T-helper 2 cell treated with Interferon-gamma antibody and Interleukin-4, amounts not matched to agents 5 μg/mL and 100 μg/mL, for 36 hours (primary cell): ENCODE measurements around the gene CRELD1.

Experiments
- DNase-seq: peaks from one replicate; pipeline ENCODE4 v3.0.0; 2021; ENCODE audit warnings: low spot score
- H3K27ac Mint-ChIP-seq: one replicate; pipeline ENCODE4 v1.8.0; 2021; ENCODE audit warnings: mild to moderate bottlenecking, mixed read lengths
- H3K27me3 Mint-ChIP-seq: one replicate; pipeline ENCODE4 v1.8.0; 2021; ENCODE audit warnings: low read depth, mixed read lengths
- H3K36me3 Mint-ChIP-seq: one replicate; pipeline ENCODE4 v1.8.0; 2021; ENCODE audit warnings: low read depth, mixed read lengths
- H3K4me1 Mint-ChIP-seq: one replicate; pipeline ENCODE4 v1.8.0; 2021; ENCODE audit warnings: low read depth, mixed read lengths
- H3K4me3 Mint-ChIP-seq: one replicate; pipeline ENCODE4 v1.8.0; 2022; ENCODE audit warnings: mild to moderate bottlenecking, moderate library complexity, mixed read lengths
- H3K9me3 Mint-ChIP-seq: one replicate; pipeline ENCODE4 v1.8.0; 2021; ENCODE audit warnings: mixed read lengths

CRELD1 gene

DNA sequence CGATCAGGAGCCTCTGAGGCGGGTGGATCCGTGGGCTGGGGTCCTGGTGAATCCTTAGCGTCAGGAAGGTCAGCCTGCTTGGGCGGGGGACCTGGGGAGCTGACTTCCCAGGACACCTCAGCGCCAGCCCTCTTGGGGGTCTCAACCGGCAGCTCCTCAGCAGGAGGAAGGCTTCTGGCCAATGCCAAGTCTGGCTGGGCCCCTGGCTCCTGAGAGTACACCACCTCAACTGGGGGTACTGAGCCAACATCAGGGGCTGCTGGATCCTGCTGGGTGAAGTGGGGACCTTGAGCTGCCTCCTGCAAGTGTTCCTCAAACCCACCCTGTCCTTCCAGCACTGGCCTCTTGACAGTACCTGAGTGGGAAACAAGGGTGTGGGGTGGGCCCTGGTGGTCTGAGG is 15.5 kb downstream of the CRELD1 start:
- Mint-ChIP-seq H3K27ac (no peak overlapping the region), H3K27me3 (no peaks in the 10 kb centered on the region), H3K4me3 (no peak overlapping the region), H3K36me3 (peaks cover 5% of the 10 kb centered on the region), H3K9me3 (no peaks in the 10 kb centered on the region), H3K4me1 (peaks cover 15% of the 10 kb centered on the region)
- no peak for DNase-seq

DNA sequence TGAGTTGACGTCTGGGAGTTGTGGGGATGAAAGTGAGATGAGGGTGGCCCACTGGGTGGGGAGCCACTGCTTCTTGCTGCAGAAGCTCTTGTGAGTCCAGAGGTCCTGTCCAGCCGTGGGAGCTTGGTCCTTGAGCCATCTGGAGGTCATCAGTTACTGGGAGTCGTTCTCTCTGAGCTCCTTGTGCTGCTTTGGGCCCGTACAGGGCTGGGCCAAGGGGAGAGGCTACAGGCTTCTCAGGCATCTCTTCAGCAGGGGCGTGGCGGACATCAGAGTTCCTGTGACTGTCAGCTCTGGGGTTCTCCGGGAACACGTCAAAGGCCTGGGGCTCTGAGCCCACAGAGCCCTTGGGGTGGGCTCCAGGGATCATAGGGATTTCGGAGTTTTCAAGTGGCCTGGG is 16.0 kb downstream of the CRELD1 start:
- Mint-ChIP-seq H3K27me3 (no peaks in the 10 kb centered on the region), H3K27ac (no peak overlapping the region), H3K4me3 (no peak overlapping the region), H3K4me1 (peaks cover 15% of the 10 kb centered on the region), H3K9me3 (no peaks in the 10 kb centered on the region), H3K36me3 (peaks cover 5% of the 10 kb centered on the region)
- DNase-seq = no peak

DNA sequence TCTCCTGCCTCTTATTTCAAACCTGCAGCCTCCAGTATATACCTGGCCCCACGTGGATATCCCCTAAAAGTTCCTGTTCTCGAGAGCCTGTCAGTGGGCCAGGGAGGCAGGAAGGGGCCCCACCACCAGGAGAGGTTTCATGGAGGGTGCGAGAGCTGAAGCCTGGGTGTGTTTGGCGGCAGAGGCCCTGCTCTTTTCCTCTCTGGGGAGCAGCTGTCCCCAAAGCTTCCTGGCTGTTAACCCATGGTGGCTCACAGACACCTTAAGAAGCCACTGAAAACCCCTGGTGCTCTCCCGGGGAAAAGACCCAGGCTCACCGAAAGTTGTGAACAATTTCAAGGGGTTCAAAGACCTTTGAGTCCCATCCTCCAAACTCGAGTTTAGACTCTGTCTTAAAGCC is 17.5 kb downstream of the CRELD1 start:
- DNase-seq = no peak
- H3K4me1 Mint-ChIP-seq = peaks cover 15% of the 10 kb centered on the region
- no peak overlapping the region for H3K27ac Mint-ChIP-seq
- peaks cover 2% of the 10 kb centered on the region for H3K36me3 Mint-ChIP-seq
- H3K4me3 Mint-ChIP-seq = peak overlapping the region; percentile 87
- no peaks in the 10 kb centered on the region for H3K27me3 Mint-ChIP-seq
- no peaks in the 10 kb centered on the region for H3K9me3 Mint-ChIP-seq

DNA sequence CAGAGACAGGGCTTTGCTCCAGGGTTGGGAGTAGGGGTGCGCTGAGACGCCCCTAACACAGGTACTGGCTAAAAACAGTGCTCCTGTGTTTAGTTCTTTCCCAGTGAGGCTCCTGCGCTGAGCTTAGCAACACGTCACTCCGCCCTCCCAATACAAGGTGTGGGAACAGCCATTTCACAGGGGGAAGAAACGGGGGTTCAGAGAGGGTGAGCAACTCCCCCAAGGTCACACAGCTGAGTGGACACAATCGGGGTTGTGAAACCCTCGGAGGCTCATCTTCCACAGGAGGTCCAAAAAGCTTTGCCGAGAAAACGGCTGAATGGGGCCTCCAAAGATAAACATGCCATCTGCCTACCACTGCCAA is 17.9 kb downstream of the CRELD1 start:
- Mint-ChIP-seq H3K9me3 (no peaks in the 10 kb centered on the region), H3K27ac (peak overlapping the region; percentile 50), H3K4me3 (peak overlapping the region; percentile 87), H3K27me3 (no peaks in the 10 kb centered on the region), H3K4me1 (peaks cover 14% of the 10 kb centered on the region), H3K36me3 (no peaks in the 10 kb centered on the region)
- no peak for DNase-seq

DNA sequence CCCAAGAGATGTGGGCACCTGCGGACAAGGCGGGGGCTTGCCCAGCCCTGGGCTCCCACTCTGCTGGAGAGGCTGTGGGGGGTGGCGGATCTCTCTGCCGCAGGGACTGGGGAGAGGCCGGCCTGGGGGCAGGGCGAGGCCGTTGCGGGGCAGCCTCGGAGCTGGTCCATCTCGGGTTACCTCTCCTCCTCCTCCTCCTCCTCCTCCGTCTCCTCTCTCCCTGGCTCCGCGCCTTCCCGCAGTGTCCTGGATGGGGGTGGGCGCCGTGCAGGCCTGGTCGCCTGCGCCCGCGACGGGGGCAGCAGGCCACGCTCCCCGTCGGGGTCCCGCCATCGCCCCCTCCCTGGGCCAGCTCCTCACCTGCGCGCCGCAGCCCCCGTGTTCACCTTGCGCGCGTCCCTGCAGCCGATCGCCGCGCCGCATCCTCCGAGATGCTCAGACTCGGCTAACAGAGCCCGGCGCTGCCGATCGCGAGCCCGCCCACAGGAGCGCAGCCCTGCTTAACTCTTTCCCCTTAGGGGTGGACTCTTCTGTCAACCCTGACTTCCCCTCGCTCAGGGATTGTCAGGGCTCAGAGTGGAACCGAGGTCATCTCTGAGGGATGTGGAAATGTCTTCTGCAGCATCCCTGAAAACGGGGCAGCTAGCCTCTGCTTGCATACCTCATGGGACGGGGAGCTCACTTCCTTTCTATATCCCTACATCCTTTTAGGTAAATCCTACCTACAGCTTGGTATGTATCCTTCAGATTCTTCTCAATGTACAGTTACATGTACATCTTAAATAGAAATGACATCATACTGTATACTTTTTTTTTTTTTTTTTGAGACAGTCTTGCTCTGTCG is 18.6 kb downstream of the CRELD1 start, which contains the start of gene PRRT3:
Gene PRRT3, minus strand, starts transcription at position 447 of the 844 bp plus-strand sequence. CDS start 2,293 bp downstream, outside the sequence.
- Mint-ChIP-seq H3K36me3 (no peaks in the 10 kb centered on the region), H3K9me3 (no peaks in the 10 kb centered on the region), H3K27ac (peak within 1 kb of the TSS; percentile 50), H3K4me1 (peaks cover 14% of the 10 kb centered on the region), H3K27me3 (no peaks in the 10 kb centered on the region), H3K4me3 (peak within 1 kb of the TSS; percentile 87)
- DNase-seq = peak; percentile 52

DNA sequence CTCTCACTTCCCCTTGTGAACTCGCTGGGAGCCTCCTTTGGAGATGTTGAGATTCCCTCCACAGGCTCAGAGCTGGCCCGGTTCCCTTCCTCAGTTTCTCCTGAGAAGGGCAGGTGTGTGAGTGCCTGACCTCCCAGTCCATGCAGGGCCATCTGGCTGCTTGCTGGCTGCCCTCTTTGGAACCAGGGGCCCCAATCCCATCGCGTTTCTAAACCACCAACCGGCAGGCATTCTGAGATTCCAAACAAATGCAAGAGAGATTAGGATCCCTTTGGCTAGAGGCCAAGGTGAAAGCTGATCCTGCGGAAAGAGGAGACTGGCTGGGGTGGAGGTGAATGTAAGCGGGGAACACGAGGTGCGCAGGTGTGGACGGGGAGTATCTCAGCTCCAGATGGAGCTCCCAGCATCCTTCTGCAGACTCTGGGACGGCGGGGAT is 21.5 kb downstream of the CRELD1 start:
- H3K9me3 Mint-ChIP-seq = no peaks in the 10 kb centered on the region
- peaks cover 14% of the 10 kb centered on the region for H3K4me1 Mint-ChIP-seq
- H3K36me3 Mint-ChIP-seq = no peaks in the 10 kb centered on the region
- DNase-seq = no peak
- H3K4me3 Mint-ChIP-seq = no peak overlapping the region
- no peak overlapping the region for H3K27ac Mint-ChIP-seq
- H3K27me3 Mint-ChIP-seq = no peaks in the 10 kb centered on the region

DNA sequence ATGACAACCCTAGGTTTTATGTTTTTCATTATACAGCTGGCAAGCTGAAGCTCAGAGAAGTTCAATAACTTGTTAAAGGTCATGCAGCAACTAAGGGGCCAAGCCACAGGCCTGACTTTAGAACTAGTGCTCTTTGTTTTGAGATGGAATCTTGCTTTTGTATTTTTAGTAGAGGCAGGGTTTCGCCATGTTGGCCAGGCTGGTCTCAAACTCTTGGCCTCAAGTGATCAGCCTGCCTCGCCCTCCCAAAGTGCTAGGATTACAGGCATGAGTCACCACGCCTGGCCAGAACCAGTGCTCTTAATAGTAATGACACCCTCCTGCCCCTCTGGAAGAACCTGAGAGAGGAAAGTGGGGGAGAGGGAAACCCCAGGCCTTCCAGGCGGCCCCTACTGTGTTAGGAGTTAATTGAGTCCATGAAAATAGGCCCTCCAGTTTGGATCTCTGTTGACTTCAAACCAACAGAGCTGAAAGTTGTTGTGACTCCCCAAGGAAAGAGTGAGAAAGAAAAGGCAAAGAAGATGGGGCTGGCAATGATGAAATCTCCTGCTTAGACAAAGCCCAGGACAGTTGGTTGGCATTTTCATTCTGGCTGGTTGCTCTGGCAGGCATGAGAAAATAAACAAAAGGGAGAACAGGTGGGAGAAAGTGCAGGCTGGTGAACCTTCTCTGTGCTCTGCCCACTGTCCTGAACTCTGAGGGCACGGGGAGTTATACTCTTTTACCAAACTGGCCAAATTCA is 22.1 kb downstream of the CRELD1 start:
- H3K4me3 Mint-ChIP-seq = no peak overlapping the region
- no peak for DNase-seq
- no peaks in the 10 kb centered on the region for H3K9me3 Mint-ChIP-seq
- peaks cover 14% of the 10 kb centered on the region for H3K4me1 Mint-ChIP-seq
- no peaks in the 10 kb centered on the region for H3K27me3 Mint-ChIP-seq
- no peaks in the 10 kb centered on the region for H3K36me3 Mint-ChIP-seq
- no peak overlapping the region for H3K27ac Mint-ChIP-seq

DNA sequence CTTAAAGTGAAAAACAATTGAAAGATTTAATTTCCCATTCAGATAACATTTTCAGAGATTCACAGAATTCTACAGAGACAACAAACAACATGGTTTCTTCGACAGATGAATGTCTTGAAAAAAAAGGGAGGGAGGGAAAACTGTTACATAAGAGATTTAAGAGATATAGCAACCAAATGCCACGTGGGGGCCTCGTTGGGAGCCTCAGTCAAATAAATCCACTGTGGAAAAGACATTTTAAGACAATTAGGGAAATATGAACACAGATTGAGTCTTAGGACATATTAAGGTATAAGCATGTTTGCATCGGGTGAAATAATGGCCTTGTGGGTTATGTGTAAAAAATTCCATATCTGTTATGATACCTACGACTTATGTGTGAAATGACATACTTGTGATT is 23.6 kb downstream of the CRELD1 start:
- Mint-ChIP-seq H3K36me3 (no peaks in the 10 kb centered on the region), H3K9me3 (no peaks in the 10 kb centered on the region), H3K27ac (no peak overlapping the region), H3K4me3 (no peak overlapping the region), H3K4me1 (peaks cover 4% of the 10 kb centered on the region), H3K27me3 (no peaks in the 10 kb centered on the region)
- DNase-seq = no peak

DNA sequence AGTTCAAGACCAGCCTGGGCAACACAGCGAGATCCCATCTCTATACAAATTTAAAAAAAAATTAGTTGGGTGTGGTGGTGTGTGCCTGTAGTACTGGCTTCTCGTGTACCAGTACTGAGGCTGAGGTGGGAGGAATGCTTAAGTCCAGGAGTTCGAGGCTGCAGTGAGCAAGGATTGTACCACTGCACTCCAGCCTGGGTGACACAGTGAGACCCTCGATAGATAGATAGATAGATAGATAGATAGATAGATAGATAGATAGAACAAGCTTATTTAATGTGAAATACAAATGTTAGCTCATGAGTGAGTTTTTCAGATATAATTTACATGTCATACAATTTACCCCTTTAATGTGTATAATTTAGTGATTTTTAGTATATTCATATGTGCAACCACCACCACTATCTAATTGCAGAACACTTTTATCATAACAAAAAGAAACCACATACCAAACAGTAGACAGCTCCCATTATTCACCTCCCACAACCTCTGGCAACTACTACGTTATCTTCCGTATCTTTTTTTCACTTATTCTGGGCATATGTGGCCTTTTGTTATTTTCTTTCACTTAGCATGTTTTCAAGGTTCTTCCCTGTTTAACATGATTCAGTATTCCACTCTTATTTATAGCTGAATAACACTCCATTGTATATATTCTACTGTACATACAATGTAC is 31.7 kb downstream of the CRELD1 start:
- Mint-ChIP-seq H3K9me3 (no peaks in the 10 kb centered on the region), H3K4me3 (no peak overlapping the region), H3K27ac (no peak overlapping the region), H3K36me3 (peaks cover 22% of the 10 kb centered on the region), H3K4me1 (no peaks in the 10 kb centered on the region), H3K27me3 (no peaks in the 10 kb centered on the region)
- DNase-seq = no peak

DNA sequence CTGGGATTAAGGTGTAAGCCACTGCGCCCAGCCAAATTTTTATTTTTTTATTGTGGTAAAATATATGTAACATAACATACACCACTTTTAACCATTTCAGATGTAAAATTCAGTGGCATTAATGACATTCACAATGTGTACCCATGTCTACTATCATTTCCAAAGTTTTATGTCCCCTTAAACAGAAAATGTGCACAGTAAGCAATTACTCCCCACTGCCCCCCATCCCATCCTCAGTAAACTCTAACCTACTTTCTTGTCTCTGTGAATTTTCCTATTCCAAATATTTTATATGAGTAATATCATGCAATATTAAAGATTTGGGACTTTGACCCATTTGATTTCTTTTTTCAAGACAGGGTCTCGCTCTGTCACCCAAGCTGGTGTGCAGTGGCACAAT is 33.2 kb downstream of the CRELD1 start:
- Mint-ChIP-seq H3K4me3 (no peak overlapping the region), H3K4me1 (no peaks in the 10 kb centered on the region), H3K27ac (no peak overlapping the region), H3K27me3 (no peaks in the 10 kb centered on the region), H3K36me3 (peaks cover 29% of the 10 kb centered on the region), H3K9me3 (no peaks in the 10 kb centered on the region)
- no peak for DNase-seq

DNA sequence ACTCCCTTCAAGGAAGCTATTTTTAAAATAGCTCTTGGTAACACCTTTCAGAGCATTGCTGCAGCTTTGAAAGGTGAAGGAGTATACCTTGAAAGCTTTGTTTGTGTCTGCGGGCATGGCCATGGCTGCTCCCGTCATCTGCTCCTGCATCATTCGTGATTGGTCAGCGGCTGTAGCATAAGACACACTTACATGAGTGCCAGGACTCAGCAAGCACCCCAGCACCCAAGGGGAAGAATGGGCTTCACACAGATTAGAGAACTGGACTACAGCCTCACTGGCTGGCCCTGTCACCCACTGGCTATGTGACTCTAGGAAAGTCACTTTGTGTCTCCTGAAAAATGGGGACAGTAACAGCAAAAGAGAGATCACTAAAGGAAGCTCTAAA is 36.0 kb downstream of the CRELD1 start:
- no peaks in the 10 kb centered on the region for H3K9me3 Mint-ChIP-seq
- H3K36me3 Mint-ChIP-seq = peaks cover 38% of the 10 kb centered on the region
- no peak for DNase-seq
- H3K4me1 Mint-ChIP-seq = no peaks in the 10 kb centered on the region
- no peak overlapping the region for H3K27ac Mint-ChIP-seq
- H3K4me3 Mint-ChIP-seq = no peak overlapping the region
- H3K27me3 Mint-ChIP-seq = no peaks in the 10 kb centered on the region

DNA sequence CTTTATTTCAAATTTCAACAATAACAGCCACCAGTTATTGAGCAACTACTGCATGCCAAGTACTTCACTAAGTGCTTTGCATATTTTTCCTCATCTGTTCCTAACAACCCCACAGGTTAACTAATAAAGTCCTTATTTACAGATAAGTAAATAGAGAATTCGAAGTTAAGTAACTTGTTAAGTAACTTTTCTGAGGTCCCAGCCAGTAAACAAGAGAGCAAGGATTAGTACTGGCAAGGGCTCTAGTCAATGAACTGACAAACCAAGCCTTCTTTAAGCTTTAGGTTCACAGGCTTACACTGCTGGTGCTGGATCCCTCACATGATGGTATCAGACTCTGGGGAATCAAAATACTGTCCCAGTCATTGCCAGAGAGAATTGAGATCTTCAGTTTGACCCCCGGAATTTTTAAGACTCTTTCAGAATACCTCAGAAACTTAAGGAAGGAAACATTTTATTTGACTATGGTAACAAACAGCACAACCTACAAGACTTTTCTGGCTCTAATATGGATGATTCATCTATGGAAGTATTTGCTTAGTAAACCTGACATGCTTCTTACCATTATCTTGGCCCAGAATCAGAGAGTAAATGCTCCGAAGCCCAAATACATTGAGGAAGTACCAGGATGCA is 36.5 kb downstream of the CRELD1 start:
- H3K27ac Mint-ChIP-seq = no peak overlapping the region
- no peaks in the 10 kb centered on the region for H3K9me3 Mint-ChIP-seq
- H3K36me3 Mint-ChIP-seq = peaks cover 40% of the 10 kb centered on the region
- no peak for DNase-seq
- H3K4me3 Mint-ChIP-seq = no peak overlapping the region
- no peaks in the 10 kb centered on the region for H3K27me3 Mint-ChIP-seq
- no peaks in the 10 kb centered on the region for H3K4me1 Mint-ChIP-seq

DNA sequence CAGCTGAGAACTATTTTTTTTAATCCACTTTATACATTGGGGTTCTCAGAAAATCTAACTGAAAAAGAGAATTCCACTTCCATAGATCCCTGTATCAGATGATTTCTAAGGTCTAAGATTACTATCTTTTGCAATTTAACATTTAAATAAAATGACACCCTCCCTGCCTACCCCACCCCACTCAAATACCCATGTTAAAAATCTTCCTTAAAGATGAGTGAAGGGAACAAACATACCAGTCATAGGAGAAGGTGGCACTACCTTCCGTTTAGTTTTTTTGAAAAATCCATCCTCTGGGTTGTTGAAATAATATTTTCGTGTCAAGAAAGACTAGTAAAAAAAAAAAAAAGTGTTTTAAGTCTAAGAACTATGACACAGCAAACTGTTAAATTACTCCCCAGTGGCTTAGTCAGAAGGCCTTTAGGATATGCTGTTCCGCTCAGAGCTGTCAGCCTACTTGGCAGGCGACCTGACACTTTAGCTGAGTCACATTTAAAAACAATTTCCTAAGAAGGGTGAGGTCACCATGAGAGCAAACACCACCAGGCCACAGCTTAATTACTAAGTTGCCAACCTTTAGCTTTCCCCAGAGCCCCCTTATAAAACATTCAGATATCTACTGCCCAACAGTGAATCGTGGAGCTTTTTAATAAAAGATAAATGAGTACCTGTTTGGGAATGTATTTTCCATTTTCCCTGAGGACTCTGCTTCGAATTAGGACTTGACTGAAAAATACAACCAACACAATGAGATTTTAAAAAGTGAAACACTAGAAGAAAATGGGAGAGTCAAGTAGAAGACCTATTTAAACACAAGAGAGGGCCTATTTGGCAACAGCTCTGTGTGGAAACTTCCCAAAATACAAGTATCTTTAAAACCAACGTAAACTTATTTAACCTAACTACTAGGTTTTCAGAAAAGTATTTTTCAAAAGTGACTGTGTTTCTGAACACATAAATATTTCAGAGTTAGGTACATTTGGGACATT is 43.4 kb downstream of the CRELD1 start:
- H3K4me1 Mint-ChIP-seq = peaks cover 17% of the 10 kb centered on the region
- H3K27me3 Mint-ChIP-seq = no peaks in the 10 kb centered on the region
- H3K4me3 Mint-ChIP-seq = no peak overlapping the region
- peaks cover 34% of the 10 kb centered on the region for H3K36me3 Mint-ChIP-seq
- peak; percentile 56 for DNase-seq
- H3K27ac Mint-ChIP-seq = peak overlapping the region; percentile 47
- H3K9me3 Mint-ChIP-seq = no peaks in the 10 kb centered on the region
